GM13976 (cell line): ENCODE data around the gene PLOD2.

ENCODE experiments used
- DNase-seq: peaks from one replicate; pipeline ENCODE4 v3.0.0; 2012; ENCODE audit warnings: low spot score
- in situ Hi-C: fragments of 300-500 bp; cut with MboI; formaldehyde crosslinking; loops from one replicate; pipeline ENCODE4 v1.12.0; 2022; ENCODE audit warnings: low sequenced_read_pairs, mixed read lengths, inconsistent platforms; ENCODE audit not compliant: unreplicated experiment
- TF ChIP-seq, protein P1 (sequence below): IDR thresholded peaks from 2 replicates; pipeline ENCODE4 v1.5.1; 2012; ENCODE audit warnings: borderline replicate concordance, mild to moderate bottlenecking; ENCODE audit not compliant: insufficient read depth; ENCODE audit errors: extremely low read depth, missing control alignments, control extremely low read depth

Gene PLOD2

DNA sequence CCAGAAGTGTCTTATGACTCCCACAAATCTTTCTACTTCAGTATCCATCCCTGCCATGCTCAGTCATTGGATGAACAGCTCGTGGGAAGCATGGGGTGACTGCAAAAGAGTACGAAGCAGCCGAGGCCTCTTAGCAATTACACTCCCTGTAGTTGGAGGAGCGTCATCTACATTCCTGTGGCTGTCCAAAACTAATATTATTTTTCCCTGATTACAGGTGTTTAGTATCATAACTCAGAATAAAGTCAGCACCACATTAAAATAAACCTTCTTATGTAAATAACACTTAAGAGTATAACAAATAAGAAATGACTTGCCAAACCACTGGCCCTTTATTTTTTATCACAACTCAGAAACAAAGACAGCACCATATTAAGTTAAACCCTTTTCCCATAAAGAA, 141.5 kb downstream of the PLOD2 start:
- in situ Hi-C loops, result no loop called here
- no peak for DNase-seq

More for the DNA sequence above, 141.5 kb downstream of the PLOD2 start:
- TF ChIP-seq, protein P1, sequence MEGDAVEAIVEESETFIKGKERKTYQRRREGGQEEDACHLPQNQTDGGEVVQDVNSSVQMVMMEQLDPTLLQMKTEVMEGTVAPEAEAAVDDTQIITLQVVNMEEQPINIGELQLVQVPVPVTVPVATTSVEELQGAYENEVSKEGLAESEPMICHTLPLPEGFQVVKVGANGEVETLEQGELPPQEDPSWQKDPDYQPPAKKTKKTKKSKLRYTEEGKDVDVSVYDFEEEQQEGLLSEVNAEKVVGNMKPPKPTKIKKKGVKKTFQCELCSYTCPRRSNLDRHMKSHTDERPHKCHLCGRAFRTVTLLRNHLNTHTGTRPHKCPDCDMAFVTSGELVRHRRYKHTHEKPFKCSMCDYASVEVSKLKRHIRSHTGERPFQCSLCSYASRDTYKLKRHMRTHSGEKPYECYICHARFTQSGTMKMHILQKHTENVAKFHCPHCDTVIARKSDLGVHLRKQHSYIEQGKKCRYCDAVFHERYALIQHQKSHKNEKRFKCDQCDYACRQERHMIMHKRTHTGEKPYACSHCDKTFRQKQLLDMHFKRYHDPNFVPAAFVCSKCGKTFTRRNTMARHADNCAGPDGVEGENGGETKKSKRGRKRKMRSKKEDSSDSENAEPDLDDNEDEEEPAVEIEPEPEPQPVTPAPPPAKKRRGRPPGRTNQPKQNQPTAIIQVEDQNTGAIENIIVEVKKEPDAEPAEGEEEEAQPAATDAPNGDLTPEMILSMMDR, result no peak
